Stomach (tissue), 4 donors: Measurements from ENCODE around the gene KTN1.

Experiments
- CTCF ChIP-seq, 7 experiments: fragments of 450-650 bp in 4 of 7; fragments of 200-600 bp in 3 of 7; sonication (generic) in 3 of 7; IDR thresholded peaks; one replicate each; pipeline ENCODE4 v1.5.1; 2016 to 2019; ENCODE audit warnings: antibody characterized with exemption in 7 of 7, control low read depth in 2 of 7, mild to moderate bottlenecking in 1 of 7
- POLR2A ChIP-seq, 4 donors: fragments of 450-650 bp; IDR thresholded peaks; one replicate each; pipeline ENCODE4 v1.6.1; 2016; ENCODE audit warnings: antibody characterized with exemption in 4 of 4, control low read depth in 2 of 4, mild to moderate bottlenecking in 1 of 4, moderate library complexity in 1 of 4

GRCh38 chr14:55610713-55611370, 30.8 kb downstream of the KTN1 start:
- no peak for TF ChIP-seq CTCF (IDR thresholded peaks at IDR 0.05)
- no peak for TF ChIP-seq POLR2A (IDR thresholded peaks at IDR 0.05)
